Suppressor macrophage treated with lipopolysaccharide for 4 hours (primary cell): ENCODE results near the gene C4orf50.
A peak's percentile ranks its signal among the peaks of the same experiment; 100 is the strongest.
"Not testable (repeated sequence)": the region's sequence is repeated elsewhere in the genome, so short reads cannot be mapped to it uniquely, and the experiment has no call there.

Experiments
- DNase-seq: peaks from one replicate; pipeline ENCODE4 v3.0.0-alpha.2; 2020

Gene C4orf50

GRCh38 chr4:6012200-6012599, 6.0 kb downstream of the C4orf50 start:
- DNase-seq, result no peak

- no peak for DNase-seq
Measured at GRCh38 chr4:6011686-6012085, 6.5 kb downstream of the C4orf50 start.

- DNase-seq, result no peak
Measured at GRCh38 chr4:6011271-6011671, 7.0 kb downstream of the C4orf50 start.

- no peak for DNase-seq
Measured at GRCh38 chr4:6010789-6011188, 7.4 kb downstream of the C4orf50 start.

DNA sequence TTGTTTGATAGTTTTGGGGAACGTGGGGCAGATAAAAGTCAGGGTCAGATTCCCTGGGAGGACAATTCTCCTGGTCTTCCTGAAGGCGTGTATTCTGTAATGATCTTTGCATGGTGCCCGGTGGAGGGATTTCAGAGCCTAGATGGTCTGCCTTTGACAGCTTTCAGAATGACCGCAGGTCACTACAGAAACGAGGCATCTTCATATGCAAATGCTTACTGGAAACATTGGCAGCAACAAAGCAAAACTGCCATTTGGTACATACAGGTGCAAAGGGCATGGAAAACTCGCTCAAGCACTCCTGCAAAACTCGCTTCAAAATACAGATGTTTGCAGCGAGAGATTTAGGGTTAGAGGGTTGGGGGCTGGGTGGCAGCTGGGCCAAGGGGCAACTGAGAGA, 8.8 kb downstream of the C4orf50 start:
- DNase-seq, result no peak

- DNase-seq, result no peak
Measured at GRCh38 chr4:6008766-6009385, 9.4 kb downstream of the C4orf50 start.

DNA sequence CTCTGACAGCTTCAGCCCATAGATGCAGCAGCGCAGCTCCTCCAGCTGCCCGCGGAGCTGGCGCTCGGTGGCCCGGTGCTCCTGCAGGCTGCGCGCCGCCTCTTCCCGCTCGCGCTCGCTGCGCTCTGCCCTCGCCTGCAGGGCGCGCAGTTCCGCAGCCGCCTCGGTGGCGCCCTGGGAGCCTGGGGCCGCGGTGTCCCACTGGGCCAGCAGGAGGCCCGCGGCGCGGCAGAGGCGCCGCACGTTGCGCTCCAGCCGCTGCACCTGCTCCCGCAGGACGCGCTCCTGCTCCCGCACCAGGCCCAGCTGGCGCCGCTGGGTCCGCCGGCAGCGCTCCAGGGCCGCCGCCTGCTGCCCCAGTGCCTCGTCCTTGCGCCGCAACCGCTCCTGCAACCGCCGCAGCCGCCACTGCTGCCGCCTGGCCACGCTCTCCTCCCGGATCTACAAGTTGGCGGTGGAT, 10.1 kb downstream of the C4orf50 start:
- no peak for DNase-seq

GRCh38 chr4:6005175-6005574, 13.1 kb downstream of the C4orf50 start:
- no peak for DNase-seq

- not testable (repeated sequence) for DNase-seq
Measured at GRCh38 chr4:6003485-6003884, 14.7 kb downstream of the C4orf50 start.

- no peak for DNase-seq
Measured at GRCh38 chr4:6002926-6003325, 15.3 kb downstream of the C4orf50 start.

- DNase-seq, result no peak
Measured at GRCh38 chr4:6002492-6002833, 15.8 kb downstream of the C4orf50 start.

DNA sequence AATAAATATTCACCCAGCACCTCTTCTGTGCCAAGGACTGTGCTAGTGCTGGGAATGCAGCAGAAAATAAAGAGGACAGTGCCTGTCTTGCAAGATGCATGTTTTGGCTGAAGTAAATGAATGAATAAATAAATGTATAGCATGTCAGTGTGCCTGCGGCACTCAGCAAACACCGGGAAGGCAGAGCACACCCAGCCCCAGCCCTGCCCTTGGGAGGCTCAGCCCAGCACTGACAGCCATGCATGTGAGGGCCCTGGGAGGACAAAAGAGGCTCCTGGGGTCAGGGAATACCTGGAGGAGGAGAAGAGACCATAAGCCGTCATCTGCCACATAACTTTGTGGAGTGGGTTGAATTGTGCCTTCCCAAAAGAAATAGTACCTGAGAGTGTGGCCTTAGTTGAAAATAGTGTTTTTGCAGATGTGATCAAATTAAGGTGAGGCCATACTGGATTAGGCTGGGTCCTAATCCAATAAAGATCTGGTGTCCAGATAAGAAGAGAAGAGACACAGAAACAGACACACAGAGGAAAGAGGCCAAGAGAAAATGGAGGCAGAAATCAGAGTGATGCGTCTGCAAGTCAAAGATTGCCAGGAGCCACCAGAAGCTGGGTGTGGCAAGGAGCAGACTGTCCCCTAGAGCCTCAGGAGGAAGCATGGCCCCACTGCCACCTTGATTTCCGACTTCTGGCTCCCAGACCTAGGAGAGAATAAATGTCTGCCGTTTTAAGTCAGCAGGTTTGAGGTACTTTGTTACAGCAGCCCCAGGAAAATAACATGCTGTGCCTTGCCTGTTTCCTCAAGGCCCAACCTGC, 16.3 kb downstream of the C4orf50 start:
- DNase-seq, result no peak

DNA sequence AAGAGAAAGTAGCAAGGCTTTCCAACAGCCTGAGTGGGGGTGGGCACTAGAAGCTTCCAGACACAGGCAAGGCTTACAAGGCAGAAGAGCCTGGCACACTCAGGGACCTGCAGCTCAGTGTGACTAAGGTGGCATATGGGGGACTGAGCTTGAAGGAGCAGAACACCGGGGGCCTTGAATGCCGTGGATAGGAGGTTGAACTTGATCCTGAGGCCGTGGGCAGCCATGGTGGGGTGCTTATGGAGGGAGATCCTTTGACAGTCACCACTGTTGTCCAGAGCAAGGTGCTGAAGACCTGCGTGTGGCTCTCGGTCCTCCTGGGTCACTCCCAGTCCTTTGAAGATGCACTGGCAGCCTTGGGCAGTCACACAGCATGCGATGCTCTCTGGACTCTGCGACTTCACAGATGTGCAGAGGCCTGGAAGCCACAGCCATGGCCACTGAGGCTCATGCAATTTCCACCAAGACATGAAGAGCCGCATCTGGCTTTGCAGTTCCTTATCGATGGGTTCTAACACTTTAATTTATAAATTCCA, 18.3 kb downstream of the C4orf50 start:
- DNase-seq, result no peak

- DNase-seq, result no peak
Measured at GRCh38 chr4:5999356-5999755, 18.9 kb downstream of the C4orf50 start.

- peak; percentile 53 for DNase-seq
Measured at GRCh38 chr4:5998333-5998936, 19.8 kb downstream of the C4orf50 start.

GRCh38 chr4:5996641-5997040, 21.6 kb downstream of the C4orf50 start:
- no peak for DNase-seq

GRCh38 chr4:5995901-5996623, 22.2 kb downstream of the C4orf50 start:
- DNase-seq, result no peak

GRCh38 chr4:5993876-5994811, 24.1 kb downstream of the C4orf50 start:
- DNase-seq, result no peak

DNA sequence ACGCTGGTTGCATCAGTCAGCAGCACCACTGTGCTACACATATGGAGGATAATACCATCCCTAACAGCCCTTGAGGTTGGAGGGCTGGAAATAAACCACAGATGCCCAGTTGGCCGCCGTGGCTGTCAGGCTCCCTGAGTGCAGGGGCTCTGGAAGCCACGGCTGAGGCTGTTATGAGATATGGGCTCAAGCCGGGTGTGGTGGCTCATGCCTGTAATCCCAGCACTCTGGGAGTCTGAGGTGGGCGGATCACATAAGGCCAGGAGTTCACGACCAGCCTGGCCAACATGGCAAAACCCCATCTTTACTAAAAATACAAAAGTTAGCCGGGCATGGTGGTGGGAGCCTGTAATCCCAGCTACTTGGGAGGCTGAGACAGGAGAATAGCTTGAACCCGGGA, 24.9 kb downstream of the C4orf50 start:
- not testable (repeated sequence) for DNase-seq

DNA sequence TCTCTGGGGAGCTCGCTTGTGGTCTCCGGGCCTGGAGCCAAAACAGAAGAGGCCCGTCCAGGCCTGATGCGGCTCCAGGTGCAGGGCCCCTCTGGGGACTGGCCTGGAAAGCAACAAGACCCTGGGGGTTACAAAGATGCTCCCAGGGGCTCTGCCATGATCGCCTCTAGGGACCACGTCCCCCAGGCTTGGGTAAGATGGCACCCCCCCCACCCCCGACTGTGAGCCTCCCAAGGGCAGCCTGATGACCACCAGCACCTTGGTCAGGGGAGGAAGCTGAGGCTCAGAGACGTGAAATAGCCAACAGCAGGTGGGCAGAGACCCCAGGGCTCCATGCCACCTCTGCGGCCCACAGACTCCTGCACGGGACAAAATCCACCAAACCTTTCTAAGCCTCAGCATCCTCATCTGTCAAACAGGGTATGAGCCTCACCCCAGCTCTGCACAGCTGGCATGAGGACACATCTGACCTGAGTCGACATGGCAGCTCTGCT, 25.4 kb downstream of the C4orf50 start:
- DNase-seq, result no peak

GRCh38 chr4:5992171-5992827, 25.9 kb downstream of the C4orf50 start:
- no peak for DNase-seq
